ENCODE results near the gene GPX4. TPM values are rescaled to one million over a fixed set of nuclear protein-coding genes. Genes with fewer than 3 reads are reported as not detected.

Gene GPX4
- total and polyA plus RNA-seq, 2 of the 13 experiments (the other 11 are each of a cell fraction or from before 2014, with no cell fraction given), result 535 to 613 TPM

DNA sequence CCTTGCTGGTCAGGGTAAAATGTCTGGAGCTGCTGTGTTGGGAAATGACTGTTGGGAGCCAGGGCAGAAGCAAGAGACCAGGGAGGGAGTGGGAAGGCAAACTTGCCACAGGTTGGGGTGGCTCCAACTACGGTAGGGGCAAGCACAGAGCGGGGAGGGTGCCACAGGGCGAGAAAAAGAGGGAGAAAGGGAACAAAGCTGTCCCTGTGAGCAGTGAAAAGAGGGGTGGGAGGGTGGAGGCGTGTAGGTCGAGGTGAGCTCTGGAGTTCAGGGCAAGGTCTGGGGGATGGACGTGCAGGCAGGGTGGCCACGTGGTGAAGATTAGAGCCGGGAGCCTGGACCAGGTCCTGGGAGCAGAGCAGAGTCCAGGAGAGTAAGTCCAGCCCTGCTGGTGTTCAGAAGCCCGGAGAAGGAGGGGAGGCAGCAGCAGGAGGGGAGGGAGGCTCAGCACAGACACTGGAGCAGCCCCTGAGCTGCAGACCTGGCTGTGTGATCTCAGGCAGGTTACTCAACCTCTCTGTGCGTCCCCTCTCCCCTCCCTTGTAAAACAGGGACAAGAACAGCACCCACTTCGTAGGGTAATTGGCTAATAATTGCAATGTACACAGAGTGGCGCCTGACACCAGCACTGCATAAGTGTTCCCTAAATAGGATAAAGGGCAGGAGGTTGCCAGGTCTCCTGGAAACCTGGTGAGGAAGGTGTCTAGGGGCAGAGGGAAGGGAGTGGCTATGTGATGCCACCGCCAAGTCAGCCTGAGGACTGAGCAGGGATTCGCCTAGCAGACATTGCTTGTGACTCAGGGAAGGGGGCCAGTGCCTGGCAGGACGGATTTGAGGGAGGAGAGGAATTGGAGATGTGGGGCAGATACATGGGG lies 5.4 kb upstream of the GPX4 start (continued):
- TF ChIP-seq SIN3B (IDR thresholded peaks at IDR 0.05; ENCODE audit: low read length) (no peak), NFIC (IDR thresholded peaks at IDR 0.05; ENCODE audit: low read length) (no peak), ISX (CRISPR knock-in tag; conservative IDR thresholded peaks at IDR 0.05) (no peak), ATM (IDR thresholded peaks at IDR 0.05; ENCODE audit: borderline replicate concordance) (0 out of 2 replicates have a peak, but pooled peaks have one; percentile 29), ZMAT5 (CRISPR knock-in tag; IDR thresholded peaks at IDR 0.05; ENCODE audit: borderline replicate concordance, low read depth) (no peak), PAX8 (CRISPR knock-in tag; IDR thresholded peaks at IDR 0.05; ENCODE audit: borderline replicate concordance) (0 out of 2 replicates have a peak, but pooled peaks have one; percentile 49), ZFP36 (IDR thresholded peaks at IDR 0.05; ENCODE audit: borderline replicate concordance, low read depth, low read length, partially characterized antibody) (peak; percentile 92), ARID2 (CRISPR knock-in tag; IDR thresholded peaks at IDR 0.05; ENCODE audit: borderline replicate concordance) (no peak; the same call in 1 of the 2 replicates), RFXAP (CRISPR knock-in tag; IDR thresholded peaks at IDR 0.05; ENCODE audit: borderline replicate concordance) (no peak), THYN1 (CRISPR knock-in tag; IDR thresholded peaks at IDR 0.05; ENCODE audit: borderline replicate concordance, low read depth) (no peak), GPN1 (CRISPR knock-in tag; IDR thresholded peaks at IDR 0.05; ENCODE audit: borderline replicate concordance) (no peak), FOXM1 (CRISPR knock-in tag; IDR thresholded peaks at IDR 0.05) (no peak), PBX3 (CRISPR knock-in tag; IDR thresholded peaks at IDR 0.05; ENCODE audit: borderline replicate concordance) (no peak), ZNF781 (CRISPR knock-in tag; IDR thresholded peaks at IDR 0.05; ENCODE audit: borderline replicate concordance, not compliant biosample characterization) (no peak), ARID3A (IDR thresholded peaks at IDR 0.05; ENCODE audit: low read depth, low read length) (no peak)
- TF ChIP-seq, protein P1, sequence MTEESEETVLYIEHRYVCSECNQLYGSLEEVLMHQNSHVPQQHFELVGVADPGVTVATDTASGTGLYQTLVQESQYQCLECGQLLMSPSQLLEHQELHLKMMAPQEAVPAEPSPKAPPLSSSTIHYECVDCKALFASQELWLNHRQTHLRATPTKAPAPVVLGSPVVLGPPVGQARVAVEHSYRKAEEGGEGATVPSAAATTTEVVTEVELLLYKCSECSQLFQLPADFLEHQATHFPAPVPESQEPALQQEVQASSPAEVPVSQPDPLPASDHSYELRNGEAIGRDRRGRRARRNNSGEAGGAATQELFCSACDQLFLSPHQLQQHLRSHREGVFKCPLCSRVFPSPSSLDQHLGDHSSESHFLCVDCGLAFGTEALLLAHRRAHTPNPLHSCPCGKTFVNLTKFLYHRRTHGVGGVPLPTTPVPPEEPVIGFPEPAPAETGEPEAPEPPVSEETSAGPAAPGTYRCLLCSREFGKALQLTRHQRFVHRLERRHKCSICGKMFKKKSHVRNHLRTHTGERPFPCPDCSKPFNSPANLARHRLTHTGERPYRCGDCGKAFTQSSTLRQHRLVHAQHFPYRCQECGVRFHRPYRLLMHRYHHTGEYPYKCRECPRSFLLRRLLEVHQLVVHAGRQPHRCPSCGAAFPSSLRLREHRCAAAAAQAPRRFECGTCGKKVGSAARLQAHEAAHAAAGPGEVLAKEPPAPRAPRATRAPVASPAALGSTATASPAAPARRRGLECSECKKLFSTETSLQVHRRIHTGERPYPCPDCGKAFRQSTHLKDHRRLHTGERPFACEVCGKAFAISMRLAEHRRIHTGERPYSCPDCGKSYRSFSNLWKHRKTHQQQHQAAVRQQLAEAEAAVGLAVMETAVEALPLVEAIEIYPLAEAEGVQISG (CRISPR knock-in tag; IDR thresholded peaks at IDR 0.05), result no peak; the same call in 1 of the 2 replicates
- TF ChIP-seq, protein P2, sequence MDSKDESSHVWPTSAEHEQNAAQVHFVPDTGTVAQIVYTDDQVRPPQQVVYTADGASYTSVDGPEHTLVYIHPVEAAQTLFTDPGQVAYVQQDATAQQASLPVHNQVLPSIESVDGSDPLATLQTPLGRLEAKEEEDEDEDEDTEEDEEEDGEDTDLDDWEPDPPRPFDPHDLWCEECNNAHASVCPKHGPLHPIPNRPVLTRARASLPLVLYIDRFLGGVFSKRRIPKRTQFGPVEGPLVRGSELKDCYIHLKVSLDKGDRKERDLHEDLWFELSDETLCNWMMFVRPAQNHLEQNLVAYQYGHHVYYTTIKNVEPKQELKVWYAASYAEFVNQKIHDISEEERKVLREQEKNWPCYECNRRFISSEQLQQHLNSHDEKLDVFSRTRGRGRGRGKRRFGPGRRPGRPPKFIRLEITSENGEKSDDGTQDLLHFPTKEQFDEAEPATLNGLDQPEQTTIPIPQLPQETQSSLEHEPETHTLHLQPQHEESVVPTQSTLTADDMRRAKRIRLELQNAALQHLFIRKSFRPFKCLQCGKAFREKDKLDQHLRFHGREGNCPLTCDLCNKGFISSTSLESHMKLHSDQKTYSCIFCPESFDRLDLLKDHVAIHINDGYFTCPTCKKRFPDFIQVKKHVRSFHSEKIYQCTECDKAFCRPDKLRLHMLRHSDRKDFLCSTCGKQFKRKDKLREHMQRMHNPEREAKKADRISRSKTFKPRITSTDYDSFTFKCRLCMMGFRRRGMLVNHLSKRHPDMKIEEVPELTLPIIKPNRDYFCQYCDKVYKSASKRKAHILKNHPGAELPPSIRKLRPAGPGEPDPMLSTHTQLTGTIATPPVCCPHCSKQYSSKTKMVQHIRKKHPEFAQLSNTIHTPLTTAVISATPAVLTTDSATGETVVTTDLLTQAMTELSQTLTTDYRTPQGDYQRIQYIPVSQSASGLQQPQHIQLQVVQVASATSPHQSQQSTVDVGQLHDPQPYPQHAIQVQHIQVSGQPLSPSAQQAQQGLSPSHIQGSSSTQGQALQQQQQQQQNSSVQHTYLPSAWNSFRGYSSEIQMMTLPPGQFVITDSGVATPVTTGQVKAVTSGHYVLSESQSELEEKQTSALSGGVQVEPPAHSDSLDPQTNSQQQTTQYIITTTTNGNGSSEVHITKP (CRISPR knock-in tag; IDR thresholded peaks at IDR 0.05; ENCODE audit: low read depth), result no peak
